LNCAP (cell line): ENCODE data around the gene PRDX5.

Source experiments
- CTCF ChIP-seq: fragments of 450-650 bp; IDR thresholded peaks from 2 replicates; pipeline ENCODE4 v1.5.1; 2017; ENCODE audit warnings: mild to moderate bottlenecking

PRDX5 gene

GRCh38 chr11:64367931-64368672 lies 50.2 kb downstream of the PRDX5 start:
- TF ChIP-seq CTCF: no peak

- no peak for TF ChIP-seq CTCF
These were observed 50.8 kb downstream of the PRDX5 start for GRCh38 chr11:64368673-64369074.

- TF ChIP-seq CTCF: no peak
These were observed 51.8 kb downstream of the PRDX5 start for GRCh38 chr11:64369440-64370421.

GRCh38 chr11:64371201-64371600 lies 53.3 kb downstream of the PRDX5 start:
- no peak for TF ChIP-seq CTCF
